Hematopoietic multipotent progenitor cell (in vitro differentiated cells): ENCODE results near the gene CCND1. TPM values are rescaled to one million over a fixed set of nuclear protein-coding genes. Genes with fewer than 3 reads are reported as not detected.
"Not testable (repeated sequence)": the region's sequence is repeated elsewhere in the genome, so short reads cannot be mapped to it uniquely, and the experiment has no call there.

ENCODE experiments used
- DNase-seq, 3 donors: peaks; one replicate each; pipeline ENCODE4 v3.0.0-alpha.2; 2011 to 2015; ENCODE audit warnings: low read depth in 2 of 3, low spot score in 2 of 3
- total RNA-seq: library from RNA; depleted of rRNA; stranded (reverse); fragments of >200 nt; gene quantifications from one replicate; pipeline ENCODE4 v1.2.3, GENCODE V29; 2012

Gene CCND1
- total RNA-seq, 1 donor: 1.6 TPM

DNA sequence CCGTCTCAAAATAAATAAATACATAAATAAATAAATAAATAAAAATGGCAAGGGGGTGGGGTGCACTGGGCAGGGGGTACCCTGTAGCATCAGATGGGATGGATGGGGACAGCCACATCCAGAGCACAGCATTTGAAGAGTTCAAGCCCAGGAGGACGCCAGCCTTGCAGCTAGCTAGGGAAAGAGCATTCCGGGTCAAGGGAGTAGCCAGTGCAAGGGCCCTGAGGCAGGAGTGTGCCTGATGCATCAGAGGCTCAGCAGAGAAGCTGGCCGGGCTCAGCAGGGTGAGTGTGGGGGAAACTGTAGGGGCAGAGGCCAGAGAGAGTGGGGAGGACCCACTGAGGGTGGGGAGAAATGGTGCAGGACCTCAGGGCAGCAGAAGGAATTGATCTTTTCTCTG is 23.7 kb upstream of the CCND1 start:
- no peak for DNase-seq

DNA sequence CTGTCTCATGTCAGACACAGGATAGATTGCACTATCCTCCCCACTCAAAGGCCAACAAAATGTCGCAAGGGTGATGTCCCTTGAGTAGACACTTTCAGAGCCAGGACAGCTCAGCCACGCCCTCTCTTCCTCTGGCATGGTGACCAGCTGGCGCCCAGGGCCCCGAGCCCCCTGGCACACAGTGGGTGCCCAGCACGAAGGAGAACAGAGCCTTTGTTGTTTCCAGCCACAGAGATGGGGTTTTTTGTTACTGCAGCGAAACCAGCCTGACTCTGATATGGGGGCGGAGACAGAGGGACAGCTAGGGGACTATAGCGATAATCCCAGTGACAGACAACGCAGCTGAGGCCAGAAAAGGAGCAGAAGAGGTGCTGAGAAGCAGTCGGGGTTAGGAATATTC is 23.3 kb upstream of the CCND1 start:
- DNase-seq: no peak

DNA sequence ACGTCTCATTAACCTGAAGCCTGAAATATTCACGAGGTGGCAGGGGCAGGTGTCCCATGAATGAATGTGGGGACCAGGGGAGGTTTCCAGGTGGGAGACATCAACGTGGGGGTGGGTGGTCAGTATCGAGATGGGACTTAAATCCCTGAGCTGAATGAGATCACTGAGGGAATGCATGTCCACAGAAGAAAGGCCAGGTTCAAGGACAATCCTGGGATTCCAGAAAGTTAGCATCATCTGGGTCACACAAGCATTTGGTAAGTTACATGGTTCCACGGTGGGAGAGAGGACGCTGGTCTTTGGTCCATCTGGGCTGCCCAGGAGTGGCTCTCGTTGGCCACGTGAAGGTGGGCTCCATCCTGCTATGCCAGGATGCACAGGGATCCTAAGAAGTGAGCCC is 22.7 kb upstream of the CCND1 start:
- DNase-seq: no peak

DNA sequence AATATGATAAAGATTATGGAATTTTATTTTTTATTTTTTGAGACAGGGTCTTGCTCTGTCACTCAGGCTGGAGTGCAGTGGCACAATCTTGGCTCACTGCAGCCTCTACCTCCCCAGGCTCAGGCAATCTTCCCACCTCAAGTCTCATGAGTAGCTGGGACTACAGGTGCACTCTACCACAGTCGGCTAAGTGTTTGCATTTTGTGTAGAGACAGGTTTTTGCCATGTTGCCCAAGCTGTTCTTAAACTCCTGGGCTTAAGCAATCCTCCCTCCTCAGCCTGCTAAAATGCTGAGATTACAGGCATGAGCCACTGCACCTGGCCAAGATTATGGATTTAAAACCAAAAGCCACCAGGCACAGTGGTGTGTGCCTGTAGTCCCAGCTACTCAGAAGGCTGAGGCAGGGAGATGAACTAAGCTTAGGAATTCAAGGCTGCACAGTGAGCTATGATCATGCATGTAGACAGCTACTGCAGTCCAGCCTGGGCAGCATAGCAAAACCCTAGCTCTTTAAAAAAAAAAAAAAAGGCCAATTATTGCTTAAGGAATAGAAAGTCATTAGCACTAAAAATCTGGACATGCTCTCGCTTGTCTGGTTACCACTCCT is 20.2 kb upstream of the CCND1 start:
- no peak for DNase-seq

DNA sequence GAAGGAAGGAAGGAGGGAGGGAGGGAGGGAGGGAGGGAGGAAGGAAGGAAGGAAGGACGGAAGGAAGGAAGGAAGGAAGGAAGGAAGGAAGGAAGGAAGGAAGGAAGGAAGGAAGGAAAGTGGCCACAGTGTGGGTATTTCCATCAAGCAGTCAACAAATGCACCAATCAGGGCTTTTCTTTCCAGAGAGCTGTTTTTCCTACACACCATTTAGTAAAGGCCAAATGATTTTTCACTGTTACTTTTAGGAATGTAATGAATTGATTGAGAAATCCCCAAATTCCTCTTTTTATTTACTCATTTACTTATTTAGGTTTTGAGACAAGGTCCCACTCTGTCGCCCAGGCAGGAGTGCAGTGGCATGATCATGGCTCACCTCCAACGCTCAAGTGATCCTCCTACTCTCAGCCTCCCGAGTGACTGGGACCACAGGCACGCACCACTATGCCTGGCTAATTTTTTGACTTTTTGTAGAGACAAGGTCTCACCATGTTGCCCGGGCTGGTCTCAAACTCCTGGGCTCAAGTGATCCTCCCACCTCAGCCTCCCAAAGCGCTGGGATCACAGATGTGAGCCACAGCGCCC is 18.8 kb upstream of the CCND1 start:
- DNase-seq: not testable (repeated sequence)

DNA sequence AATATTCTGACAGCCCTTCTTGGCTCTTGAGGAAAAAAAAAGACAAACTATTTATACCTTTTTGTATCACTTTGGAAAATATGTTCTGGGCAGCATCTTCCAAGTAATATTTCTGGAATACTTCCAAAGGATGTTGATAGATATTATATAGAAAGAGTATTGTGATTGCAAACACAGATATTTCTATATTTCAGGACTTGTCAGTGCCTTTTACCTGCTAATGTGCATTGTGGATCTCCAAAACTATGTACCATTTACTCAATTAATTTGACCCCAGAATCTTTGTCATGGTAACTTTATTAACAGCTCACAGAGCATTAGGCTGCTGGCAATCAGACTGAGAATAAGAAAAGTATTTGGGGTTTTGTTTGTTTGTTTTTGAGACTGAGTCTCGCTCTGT is 16.7 kb upstream of the CCND1 start:
- no peak for DNase-seq

DNA sequence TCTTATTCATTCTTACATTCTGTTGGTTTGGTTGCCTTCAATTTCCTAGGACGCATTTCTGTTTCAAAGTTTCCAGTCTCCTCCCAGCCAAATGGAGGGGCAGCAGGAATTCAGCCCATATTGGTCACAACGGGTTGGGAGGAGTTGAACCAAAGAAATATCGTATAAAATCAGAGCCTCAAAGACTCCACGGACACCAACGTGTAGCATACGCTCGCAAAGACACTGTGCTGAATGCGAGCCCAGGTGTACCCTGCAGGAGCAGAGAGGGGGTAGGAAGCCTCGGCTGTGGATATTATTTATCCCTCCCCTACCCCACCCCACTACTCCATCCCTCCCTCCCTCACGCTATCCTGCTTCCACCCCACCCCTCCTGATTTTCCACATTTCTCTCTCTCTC is 15.5 kb upstream of the CCND1 start:
- DNase-seq: no peak

DNA sequence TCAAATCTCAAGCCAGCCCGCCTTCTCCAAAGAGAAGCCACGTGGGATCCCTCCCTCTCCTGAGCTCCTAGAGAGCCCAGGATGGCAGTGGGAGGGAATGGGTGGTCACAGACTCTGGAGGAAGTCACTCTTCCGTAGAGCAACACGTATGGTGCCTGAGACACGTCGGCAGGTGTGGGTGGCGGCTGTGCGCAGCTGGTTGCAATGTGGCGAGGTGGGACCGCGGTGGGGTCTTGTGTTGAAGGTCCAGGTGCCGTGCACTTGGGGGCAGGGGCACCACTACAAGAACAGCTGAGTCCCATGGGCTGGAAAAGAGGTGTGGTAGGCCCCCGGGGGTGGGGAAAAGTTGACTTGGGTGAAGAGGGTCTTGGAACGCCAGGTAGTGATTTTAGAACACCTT is 13.4 kb upstream of the CCND1 start:
- no peak for DNase-seq

DNA sequence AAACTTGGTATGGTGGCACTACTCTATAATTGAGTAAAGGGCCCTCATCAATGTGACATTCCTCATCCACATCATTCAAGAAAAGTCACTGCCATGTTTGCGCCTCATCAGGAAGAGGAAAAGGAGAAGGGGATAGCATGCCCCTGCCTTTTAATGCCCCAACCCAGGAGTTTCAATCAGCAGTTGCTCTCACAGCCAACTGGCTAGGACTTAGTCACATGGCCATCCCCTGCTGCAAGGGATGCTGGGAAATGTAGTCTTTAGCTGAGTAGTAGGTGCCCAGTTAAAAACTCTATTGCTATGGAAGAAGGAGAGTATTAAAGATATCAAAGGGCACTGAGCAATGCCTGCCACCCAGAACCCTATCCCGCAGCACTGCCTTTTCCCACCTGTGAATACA is 10.9 kb upstream of the CCND1 start:
- no peak for DNase-seq

DNA sequence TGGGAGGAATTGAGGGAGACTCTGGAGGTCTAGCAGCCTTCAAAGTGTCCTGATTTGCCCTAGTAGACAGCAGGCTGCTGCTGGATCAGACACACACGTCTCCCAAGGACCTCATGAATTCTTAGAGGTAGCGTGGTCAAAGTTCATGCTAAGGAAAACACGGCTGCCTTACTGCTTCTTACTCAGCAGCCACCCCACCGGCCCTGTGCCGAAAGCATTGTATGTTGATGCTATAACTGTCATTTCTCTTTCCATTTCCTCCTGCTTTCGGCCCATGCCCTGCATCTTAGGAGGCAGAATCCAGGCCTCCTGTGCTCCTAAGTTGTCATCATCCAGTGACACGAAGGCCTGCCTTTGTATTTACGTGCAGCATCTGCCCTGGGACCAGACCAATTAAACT is 10.5 kb upstream of the CCND1 start:
- DNase-seq: no peak

DNA sequence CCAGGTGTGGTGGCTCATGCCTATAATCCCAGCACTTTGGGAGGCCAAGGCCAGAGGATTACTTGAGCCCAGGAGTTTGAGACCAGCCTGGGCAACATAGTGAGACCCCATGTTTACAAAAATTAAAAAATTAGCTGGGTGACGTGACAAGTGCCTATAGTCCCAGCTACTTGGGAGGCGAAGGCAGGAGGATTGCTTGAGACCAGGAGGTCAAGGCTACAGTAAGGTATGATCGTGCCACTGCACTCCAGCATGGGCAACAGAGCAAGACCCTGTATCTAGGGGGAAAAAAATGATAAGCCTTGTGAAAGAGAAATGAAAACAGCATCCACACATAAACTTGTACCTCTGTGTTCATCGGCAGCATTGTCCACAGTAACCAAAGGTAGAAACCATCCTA is 8.1 kb upstream of the CCND1 start:
- no peak for DNase-seq

DNA sequence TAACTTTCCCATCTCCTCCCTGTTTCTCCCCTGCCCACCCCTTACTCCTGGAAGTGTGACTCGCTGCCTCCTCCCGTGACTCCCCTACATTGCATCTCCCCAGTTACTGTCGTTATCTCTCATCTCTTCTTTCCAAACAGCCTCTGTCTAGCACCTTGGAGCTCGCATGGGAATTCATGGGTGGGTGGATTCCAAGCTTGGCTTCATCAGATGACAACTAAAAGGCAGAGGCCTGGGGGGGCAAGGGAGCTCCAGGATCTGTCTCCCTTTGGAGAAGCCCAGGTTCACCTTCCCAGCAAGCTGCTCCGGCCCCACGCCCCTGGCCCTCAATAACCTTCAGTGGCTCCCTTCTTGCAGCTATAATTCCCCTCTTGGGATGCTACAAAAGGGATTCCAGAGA is 6.9 kb upstream of the CCND1 start:
- no peak for DNase-seq

DNA sequence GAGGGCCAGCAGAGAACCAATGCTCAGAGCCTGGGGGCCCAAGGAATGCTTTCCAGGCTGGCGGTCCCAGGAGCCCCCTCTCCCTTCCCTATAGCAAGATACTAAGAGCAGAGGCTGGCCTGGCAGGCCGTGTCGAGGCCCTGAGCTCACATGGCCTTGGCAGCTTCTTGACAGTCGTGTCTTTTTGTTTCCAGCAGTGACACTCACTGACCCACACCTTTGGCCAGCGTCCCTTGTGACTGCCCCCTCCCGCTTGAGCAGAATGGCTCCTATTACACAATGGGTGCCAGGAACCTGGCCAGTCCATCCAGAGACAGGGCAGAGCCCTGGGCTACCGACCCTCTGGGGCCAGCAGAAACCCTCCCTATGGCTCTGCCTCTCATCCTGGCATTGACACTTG is 6.4 kb upstream of the CCND1 start:
- DNase-seq: no peak

DNA sequence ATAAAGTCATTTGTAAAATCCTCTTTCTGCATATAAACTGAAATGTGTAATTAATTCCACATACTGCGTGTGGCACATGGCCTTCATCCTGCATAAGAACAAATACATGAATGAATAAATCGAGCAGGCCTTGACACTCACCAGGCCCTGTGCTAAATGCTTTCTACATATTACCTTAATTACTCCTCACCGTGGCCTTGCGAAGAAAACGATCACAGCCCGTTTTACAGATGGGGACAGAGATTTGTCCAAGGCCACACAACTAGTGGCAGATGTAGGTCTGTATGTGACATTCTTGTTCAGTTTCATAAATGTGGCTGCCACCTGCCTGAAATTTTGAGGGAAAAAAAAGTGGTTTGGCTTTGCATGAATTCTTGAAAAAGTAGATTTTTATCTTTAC is 5.8 kb upstream of the CCND1 start:
- no peak for DNase-seq

DNA sequence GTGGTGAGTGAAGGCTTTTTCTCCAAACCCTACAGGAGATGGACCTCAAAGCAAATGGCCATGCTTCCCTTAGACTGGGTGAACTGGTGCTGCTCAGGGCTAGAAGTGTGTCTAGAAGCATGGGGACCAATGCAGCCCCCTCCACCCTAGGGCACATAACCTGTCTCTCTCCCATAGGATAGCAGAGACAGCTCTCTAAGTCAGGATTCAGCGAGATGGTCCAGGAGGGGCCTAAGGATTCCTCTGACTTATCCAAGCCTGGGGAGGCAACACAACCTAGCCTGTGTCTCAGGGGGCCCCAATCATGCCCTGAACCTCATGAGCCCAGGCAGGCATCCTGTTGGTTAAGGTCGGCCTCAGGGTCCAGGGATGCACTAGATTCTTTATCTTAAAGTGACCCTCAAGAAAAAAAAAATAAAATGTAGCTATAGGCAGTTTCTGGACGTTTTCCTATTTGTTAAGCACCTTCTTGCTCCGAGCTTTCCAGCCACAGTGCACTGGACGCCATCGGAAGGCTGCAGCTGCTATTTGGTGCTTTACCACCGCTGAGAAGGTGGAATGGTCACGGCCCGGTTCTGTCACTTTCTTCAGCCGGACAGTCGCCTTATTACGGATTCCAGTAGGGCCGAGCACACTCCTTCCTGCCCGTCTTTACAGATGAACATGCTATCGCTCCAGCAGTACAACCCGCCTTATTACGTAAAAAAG is 5.0 kb upstream of the CCND1 start:
- no peak for DNase-seq

DNA sequence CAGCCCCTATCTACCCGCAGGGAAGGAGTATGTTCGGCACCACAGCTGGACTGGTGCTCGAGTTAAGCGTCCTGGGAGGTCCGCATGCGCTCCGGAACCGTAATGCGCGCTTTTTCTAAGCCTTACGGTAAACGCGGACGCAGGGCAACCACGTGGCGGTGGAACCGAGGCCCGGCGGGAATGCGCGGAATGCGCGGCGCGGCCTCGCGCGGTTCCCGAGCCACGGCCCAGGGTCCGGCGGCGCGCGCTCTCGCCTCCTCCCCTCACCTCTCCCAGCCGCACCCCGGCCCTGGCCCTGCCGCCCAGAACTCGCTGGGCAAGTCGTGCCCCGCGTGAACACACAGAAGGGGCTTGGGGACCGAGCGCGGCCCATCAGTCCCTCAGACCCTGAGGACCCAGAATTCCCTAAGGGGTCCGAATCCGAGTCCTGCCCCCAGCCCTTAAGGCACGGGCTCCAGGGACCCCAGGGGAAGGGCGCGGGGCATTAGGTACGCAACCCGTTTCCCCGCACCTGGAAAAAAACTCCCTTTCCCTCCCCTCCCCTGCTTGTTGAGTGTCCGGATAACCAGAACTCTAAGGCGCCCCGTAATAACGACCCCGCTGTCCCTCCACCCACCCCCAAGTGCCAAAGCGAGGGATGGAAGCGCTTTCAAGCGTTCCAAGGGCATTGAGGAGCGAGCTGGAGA is 4.3 kb upstream of the CCND1 start:
- DNase-seq: no peak

DNA sequence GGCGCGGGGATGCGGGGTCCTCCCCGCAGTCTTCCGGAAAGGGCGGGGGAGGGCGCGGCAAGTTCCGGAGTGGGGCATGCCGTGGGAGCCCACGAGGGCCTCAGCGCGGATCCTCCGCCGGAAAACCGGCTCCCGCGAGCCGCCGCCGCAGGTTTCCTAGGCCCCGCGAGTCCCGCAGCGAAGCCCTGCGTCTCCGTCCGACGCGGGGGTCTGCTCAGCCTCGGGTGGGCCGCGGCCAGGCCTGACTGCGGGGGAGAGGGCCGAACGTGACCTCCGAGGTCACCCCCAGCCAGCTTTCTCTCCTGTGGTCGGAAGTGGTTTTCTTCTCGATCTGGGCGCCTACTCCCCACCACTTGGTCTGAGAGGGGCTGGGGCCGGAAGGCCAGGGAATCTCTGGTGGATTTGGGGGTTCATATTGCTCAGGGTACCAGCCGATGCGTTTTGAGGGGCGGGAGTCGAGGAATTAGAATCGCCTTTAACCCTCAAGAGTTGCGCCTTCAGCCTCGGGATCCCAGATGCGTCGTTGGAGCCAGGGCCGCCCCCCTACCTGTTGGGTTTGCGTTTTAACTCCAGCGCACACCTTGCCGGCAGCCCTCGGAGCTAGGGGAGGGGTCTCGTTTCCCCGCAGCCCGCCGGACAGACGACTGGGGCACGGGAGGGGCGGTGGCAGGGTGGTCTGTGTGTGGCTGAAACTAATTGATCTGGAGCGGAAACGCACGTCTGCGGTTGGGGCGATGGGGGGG is 3.6 kb upstream of the CCND1 start:
- DNase-seq: no peak

DNA sequence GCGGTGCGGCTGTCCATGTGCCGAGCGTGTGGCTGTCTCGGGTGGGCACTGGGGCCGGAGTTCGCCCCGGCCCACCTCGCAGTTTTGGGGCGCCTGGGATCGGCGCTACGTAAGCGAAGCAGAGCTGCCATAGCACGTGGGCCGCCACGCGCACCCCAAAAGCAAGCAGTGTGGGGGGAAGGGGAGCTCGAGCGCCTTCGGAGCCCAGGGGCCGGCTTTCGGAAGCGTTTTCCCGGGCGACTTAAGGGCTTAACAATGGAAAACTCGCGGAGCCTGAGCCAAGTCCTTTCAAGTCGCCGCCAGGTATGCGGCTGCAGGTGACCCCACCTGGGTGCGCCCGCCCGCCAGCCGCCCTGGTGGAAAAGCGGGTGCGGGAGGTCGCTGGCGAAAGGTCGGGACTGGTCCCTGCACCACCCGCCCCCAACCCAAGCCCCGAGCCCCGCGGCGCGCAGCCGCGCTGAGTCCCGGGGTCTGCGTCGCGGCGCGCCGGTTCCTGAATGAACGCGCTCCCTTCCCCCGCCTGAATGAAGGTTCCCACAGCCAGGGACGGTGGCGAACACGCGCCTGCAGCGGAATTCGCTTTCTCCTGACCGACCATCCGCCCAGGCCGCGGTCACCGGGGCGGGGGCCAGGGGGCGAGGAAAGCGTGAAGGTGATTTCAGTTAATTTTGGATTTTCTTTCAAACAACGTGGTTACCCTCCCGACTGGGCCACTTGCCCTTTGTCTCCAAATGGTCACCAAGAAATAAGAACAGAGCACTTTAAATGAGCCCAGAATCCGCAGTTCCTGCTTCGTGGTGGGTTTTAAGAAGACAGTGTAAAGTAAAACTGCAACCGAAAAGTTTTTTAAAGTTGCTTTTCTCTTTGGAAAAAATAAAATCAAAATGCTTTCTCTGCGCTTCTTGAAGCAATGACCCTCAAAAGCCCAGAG is 2.8 kb upstream of the CCND1 start:
- DNase-seq: no peak

DNA sequence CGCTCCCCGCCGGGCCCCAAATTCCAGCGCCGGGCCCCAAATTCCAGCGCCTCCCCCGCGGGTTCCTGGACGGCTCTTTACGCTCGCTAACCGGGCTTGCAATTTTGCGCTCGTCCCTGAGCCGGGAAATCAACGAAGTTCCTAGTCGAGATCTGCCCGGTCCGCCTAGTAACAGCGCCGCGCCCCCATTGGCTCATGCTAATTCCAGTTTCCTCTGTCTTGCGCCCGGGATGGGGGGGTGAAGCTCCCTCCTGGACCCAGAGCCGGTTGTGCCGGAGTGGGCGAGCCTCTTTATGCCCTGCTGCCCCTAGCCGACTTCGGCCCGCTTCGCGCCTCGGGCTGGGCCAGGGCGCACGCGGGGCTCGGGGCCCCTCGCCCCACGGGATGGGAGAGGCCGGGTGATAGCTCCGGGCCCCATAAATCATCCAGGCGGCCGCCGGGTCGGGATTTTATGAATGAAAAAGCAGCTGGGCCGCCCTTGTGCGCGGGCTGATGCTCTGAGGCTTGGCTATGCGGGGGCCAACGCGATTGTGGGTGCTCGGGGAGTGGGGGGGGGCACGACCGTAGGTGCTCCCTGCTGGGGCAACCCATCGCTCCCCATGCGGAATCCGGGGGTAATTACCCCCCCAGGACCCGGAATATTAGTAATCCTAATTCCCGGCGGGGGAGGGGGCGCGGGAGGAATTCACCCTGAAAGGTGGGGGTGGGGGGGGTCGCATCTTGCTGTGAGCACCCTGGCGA is 1.8 kb upstream of the CCND1 start:
- DNase-seq: peak in 2 of 3 donors; percentile 70 to 76
